ENCODE results near the gene MAP2. TPM values are rescaled to one million over a fixed set of nuclear protein-coding genes. Genes with fewer than 3 reads are reported as not detected.

MAP2 gene
- total and polyA plus RNA-seq, 10 of the 15 experiments (the other 5 are each of a cell fraction or from before 2014, with no cell fraction given) = 0.01 TPM; not detected in 9

DNA sequence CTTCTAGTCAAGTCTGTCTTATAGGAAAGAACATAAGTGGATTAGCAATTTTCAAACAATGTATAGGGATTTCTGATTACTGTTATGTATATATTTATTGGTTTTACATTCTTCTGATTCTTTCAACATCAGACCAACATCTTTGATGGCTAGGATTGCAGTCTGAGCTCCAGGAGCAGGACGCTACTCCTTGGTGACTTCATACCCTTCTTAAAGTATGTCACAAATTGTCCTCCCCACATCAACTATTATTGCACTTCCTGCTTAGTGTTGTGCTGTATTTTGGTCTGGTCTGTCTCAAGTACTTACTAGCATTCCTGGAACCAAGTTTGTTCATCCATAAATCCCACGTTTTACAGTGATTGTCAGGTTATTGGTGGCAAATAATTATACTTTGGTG is 49.0 kb downstream of the MAP2 start:
- FAIRE-seq (no peak), DNase-seq (ENCODE audit: low read depth, low spot score) (no peak), ATAC-seq (no peak)
- BruUV-seq (replicated peaks) = no TSS peak
- no peaks in the 10 kb centered on the region for H3K27me3 ChIP-seq (replicated peaks in 1 of 2; ENCODE audit: control insufficient read depth in 2 of 2, insufficient read depth in 2 of 2, low read length in 1 of 2)
- no peaks in the 10 kb centered on the region for H3K79me2 ChIP-seq (ENCODE audit: control insufficient read depth, insufficient read depth, low read length)
- H4K20me1 ChIP-seq (ENCODE audit: control insufficient read depth, insufficient read depth) = no peaks in the 10 kb centered on the region
- no peak overlapping the region for H3K9ac ChIP-seq (ENCODE audit: control insufficient read depth, insufficient read depth, low read length)
- in situ Hi-C loops (cut with MboI) (no loop called here), intact Hi-C loops (cut with micrococcal nuclease; ENCODE audit: unreplicated experiment) (no loop called here)
- SMC1A ChIA-PET (ENCODE audit: uncharacterized antibody, unreplicated experiment) = interaction anchor here (1.2 kb wide), 1 partner anchor 14 kb away, joined by 3 read pairs; no protein-coding TSS in a partner anchor
- no peak overlapping the region for H2AFZ ChIP-seq (ENCODE audit: control insufficient read depth, low read depth, low read length)
- no peak overlapping the region for H3K4me3 ChIP-seq
- POLR2A ChIA-PET = no interaction called here
- no peak for TF ChIP-seq IKZF1 (conservative IDR thresholded peaks at IDR 0.05)
- TF ChIP-seq IKZF2 (IDR thresholded peaks at IDR 0.05) = no peak
- TF ChIP-seq, protein P1, sequence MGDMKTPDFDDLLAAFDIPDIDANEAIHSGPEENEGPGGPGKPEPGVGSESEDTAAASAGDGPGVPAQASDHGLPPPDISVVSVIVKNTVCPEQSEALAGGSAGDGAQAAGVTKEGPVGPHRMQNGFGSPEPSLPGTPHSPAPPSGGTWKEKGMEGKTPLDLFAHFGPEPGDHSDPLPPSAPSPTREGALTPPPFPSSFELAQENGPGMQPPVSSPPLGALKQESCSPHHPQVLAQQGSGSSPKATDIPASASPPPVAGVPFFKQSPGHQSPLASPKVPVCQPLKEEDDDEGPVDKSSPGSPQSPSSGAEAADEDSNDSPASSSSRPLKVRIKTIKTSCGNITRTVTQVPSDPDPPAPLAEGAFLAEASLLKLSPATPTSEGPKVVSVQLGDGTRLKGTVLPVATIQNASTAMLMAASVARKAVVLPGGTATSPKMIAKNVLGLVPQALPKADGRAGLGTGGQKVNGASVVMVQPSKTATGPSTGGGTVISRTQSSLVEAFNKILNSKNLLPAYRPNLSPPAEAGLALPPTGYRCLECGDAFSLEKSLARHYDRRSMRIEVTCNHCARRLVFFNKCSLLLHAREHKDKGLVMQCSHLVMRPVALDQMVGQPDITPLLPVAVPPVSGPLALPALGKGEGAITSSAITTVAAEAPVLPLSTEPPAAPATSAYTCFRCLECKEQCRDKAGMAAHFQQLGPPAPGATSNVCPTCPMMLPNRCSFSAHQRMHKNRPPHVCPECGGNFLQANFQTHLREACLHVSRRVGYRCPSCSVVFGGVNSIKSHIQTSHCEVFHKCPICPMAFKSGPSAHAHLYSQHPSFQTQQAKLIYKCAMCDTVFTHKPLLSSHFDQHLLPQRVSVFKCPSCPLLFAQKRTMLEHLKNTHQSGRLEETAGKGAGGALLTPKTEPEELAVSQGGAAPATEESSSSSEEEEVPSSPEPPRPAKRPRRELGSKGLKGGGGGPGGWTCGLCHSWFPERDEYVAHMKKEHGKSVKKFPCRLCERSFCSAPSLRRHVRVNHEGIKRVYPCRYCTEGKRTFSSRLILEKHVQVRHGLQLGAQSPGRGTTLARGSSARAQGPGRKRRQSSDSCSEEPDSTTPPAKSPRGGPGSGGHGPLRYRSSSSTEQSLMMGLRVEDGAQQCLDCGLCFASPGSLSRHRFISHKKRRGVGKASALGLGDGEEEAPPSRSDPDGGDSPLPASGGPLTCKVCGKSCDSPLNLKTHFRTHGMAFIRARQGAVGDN (IDR thresholded peaks at IDR 0.05) = no peak
- TF ChIP-seq, protein P2, sequence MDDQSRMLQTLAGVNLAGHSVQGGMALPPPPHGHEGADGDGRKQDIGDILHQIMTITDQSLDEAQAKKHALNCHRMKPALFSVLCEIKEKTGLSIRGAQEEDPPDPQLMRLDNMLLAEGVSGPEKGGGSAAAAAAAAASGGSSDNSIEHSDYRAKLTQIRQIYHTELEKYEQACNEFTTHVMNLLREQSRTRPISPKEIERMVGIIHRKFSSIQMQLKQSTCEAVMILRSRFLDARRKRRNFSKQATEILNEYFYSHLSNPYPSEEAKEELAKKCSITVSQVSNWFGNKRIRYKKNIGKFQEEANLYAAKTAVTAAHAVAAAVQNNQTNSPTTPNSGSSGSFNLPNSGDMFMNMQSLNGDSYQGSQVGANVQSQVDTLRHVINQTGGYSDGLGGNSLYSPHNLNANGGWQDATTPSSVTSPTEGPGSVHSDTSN (IDR thresholded peaks at IDR 0.05; ENCODE audit: insufficient replicate concordance, low read depth, low read length) = no peak
- TF ChIP-seq CBX5 (IDR thresholded peaks at IDR 0.05; ENCODE audit: low read depth) = no peak
- TF ChIP-seq HDAC6 (IDR thresholded peaks at IDR 0.05; ENCODE audit: unreplicated experiment) = no peak
- no peak for TF ChIP-seq TAF1 (IDR thresholded peaks at IDR 0.05; ENCODE audit: borderline replicate concordance, low read depth, low read length)
- no peak for TF ChIP-seq RELA (IDR thresholded peaks at IDR 0.05; ENCODE audit: borderline replicate concordance, partially characterized antibody)
- 3% methylated on average over 2 of the region's 2 CpGs for WGBS (ENCODE audit: insufficient coverage, insufficient replicate concordance, low lambda C conversion rate, missing lambda C conversion rate)
- H3K9me3 ChIP-seq (replicated peaks; ENCODE audit: control insufficient read depth, insufficient read depth, low read length) = no peaks in the 10 kb centered on the region
- RAD21 ChIA-PET (ENCODE audit: unreplicated experiment) = no interaction called here
- no peaks in the 10 kb centered on the region for H3K4me1 ChIP-seq (ENCODE audit: control insufficient read depth, insufficient read depth, low read length)
- no peak overlapping the region for H3K4me2 ChIP-seq (ENCODE audit: control insufficient read depth, insufficient read depth)
- H3K27ac ChIP-seq (ENCODE audit: control insufficient read depth, insufficient read depth) = no peak overlapping the region
- CTCF ChIA-PET = no interaction called here
- H3K36me3 ChIP-seq (ENCODE audit: control insufficient read depth in 2 of 2, insufficient read depth in 2 of 2, low read length in 1 of 2) = no peaks in the 10 kb centered on the region

Measured in GM12878 (cell line).